Natural killer cell (primary cell): Measurements from ENCODE around the gene CRABP2. TPM values are rescaled to one million over a fixed set of nuclear protein-coding genes. Genes with fewer than 3 reads are reported as not detected.
A peak's percentile ranks its signal among the peaks of the same experiment; 100 is the strongest.

ENCODE experiments used
- ATAC-seq, 3 donors: fragments of 150-1000 bp in 2 of 3; fragments of 200-7000 bp in 1 of 3; cut with Tn5 transposase; 1 replicate in 1 of 3; 2 replicates in 2 of 3; pipeline ENCODE4 v1.10.0; 2021; ENCODE audit warnings: mild to moderate bottlenecking in 2 of 3, moderate library complexity in 2 of 3
- DNase-seq, 2 donors: peaks; one replicate each; pipeline versions ENCODE4 v3.0.0 to v3.0.0-alpha.2; 2013 to 2021; ENCODE audit warnings: mixed read lengths in 1 of 2
- H3K27ac ChIP-seq: one replicate; pipeline ENCODE4 v1.5.1; 2013; ENCODE audit warnings: mild to moderate bottlenecking, low read length
- H3K27me3 ChIP-seq: one replicate; pipeline ENCODE4 v1.6.1; 2013; ENCODE audit warnings: low read length; ENCODE audit not compliant: control insufficient read depth, insufficient read depth
- H3K36me3 ChIP-seq: one replicate; pipeline ENCODE4 v1.6.1; 2013; ENCODE audit warnings: low read length; ENCODE audit not compliant: control insufficient read depth, insufficient read depth
- H3K4me1 ChIP-seq: one replicate; pipeline ENCODE4 v1.6.1; 2013; ENCODE audit warnings: low read length; ENCODE audit not compliant: control insufficient read depth, insufficient read depth
- H3K4me3 ChIP-seq: one replicate; pipeline ENCODE4 v1.5.1; 2013; ENCODE audit warnings: low read length
- H3K9me3 ChIP-seq: one replicate; pipeline ENCODE4 v1.6.1; 2013; ENCODE audit warnings: low read length; ENCODE audit not compliant: control insufficient read depth, insufficient read depth
- H3K27ac Mint-ChIP-seq, 2 donors: one replicate each; pipeline ENCODE4 v1.8.0; 2022; ENCODE audit warnings: mild to moderate bottlenecking in 2 of 2, mixed read lengths in 2 of 2, moderate library complexity in 1 of 2
- H3K27me3 Mint-ChIP-seq, 2 donors: one replicate each; pipeline ENCODE4 v1.8.0; 2022; ENCODE audit warnings: low read depth in 2 of 2, mixed read lengths in 2 of 2
- H3K36me3 Mint-ChIP-seq: one replicate; pipeline ENCODE4 v1.8.0; 2022; ENCODE audit warnings: mixed read lengths
- H3K4me1 Mint-ChIP-seq, 2 donors: one replicate each; pipeline ENCODE4 v1.8.0; 2022; ENCODE audit warnings: mixed read lengths in 2 of 2
- H3K4me3 Mint-ChIP-seq: one replicate; pipeline ENCODE4 v1.8.0; 2022; ENCODE audit warnings: mild to moderate bottlenecking, moderate library complexity, mixed read lengths
- H3K9me3 Mint-ChIP-seq, 2 donors: one replicate each; pipeline ENCODE4 v1.8.0; 2022; ENCODE audit warnings: mixed read lengths in 2 of 2
- WGBS: methylation state at CpG from one replicate; pipeline ENCODE4 v1.1.7; 2013; ENCODE audit warnings: missing lambda C conversion rate; ENCODE audit not compliant: insufficient coverage; 5-methylcytosine and 5-hydroxymethylcytosine counted together
- intact Hi-C: fragments of 100-400 bp; cut with micrococcal nuclease; formaldehyde crosslinking; loops from one replicate; pipeline ENCODE4 v1.14.2; 2022
- total RNA-seq, 4 donors: library from RNA; stranded (reverse); fragments of 120-200 nt in 1 of 4; gene quantifications; one replicate each; pipeline versions ENCODE4 v1.2.3 to v1.2.4, GENCODE V29; 2013 to 2022
- TF ChIP-seq, protein P1 (sequence below): fragments of 200-600 bp; IDR thresholded peaks from one replicate; pipeline ENCODE4 v1.8.0; 2022; ENCODE audit warnings: antibody characterized with exemption

CRABP2 gene
- total RNA-seq, result 1 to 10 TPM; 3.0 to 3.8 (median 3.0) TPM
- 0.86 TPM for total RNA-seq (2013)

- no peaks in the 10 kb centered on the region for H3K9me3 ChIP-seq
- H3K4me1 Mint-ChIP-seq, result peaks cover 18 to 33% of the 10 kb centered on the region in 2 donors
- intact Hi-C loops, result no loop called here
- ATAC-seq, result peak in 2 of 3 donors; percentile 49 to 54
- H3K36me3 ChIP-seq, result no peaks in the 10 kb centered on the region
- WGBS, result 3% methylated on average over 40 of the region's 42 CpGs
- DNase-seq, result peak in 1 of 2 donors; percentile 68
- H3K36me3 Mint-ChIP-seq, result no peaks in the 10 kb centered on the region
- peaks cover 16 to 26% of the 10 kb centered on the region in 2 donors for H3K27me3 Mint-ChIP-seq
- H3K27ac Mint-ChIP-seq, result peak within 1 kb of the TSS in 1 of 2 donors; percentile 84
- peak within 1 kb of the TSS; percentile 53 for H3K4me3 ChIP-seq
- peak within 1 kb of the TSS; percentile 86 for H3K4me3 Mint-ChIP-seq
- H3K4me1 ChIP-seq, result peaks cover 31% of the 10 kb centered on the region
- no peaks in the 10 kb centered on the region for H3K9me3 Mint-ChIP-seq
- peaks cover 35% of the 10 kb centered on the region for H3K27me3 ChIP-seq
- no peak within 1 kb of the TSS for H3K27ac ChIP-seq
- TF ChIP-seq, protein P1, sequence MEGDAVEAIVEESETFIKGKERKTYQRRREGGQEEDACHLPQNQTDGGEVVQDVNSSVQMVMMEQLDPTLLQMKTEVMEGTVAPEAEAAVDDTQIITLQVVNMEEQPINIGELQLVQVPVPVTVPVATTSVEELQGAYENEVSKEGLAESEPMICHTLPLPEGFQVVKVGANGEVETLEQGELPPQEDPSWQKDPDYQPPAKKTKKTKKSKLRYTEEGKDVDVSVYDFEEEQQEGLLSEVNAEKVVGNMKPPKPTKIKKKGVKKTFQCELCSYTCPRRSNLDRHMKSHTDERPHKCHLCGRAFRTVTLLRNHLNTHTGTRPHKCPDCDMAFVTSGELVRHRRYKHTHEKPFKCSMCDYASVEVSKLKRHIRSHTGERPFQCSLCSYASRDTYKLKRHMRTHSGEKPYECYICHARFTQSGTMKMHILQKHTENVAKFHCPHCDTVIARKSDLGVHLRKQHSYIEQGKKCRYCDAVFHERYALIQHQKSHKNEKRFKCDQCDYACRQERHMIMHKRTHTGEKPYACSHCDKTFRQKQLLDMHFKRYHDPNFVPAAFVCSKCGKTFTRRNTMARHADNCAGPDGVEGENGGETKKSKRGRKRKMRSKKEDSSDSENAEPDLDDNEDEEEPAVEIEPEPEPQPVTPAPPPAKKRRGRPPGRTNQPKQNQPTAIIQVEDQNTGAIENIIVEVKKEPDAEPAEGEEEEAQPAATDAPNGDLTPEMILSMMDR, result no peak
These were observed at the start of gene CRABP2 for GRCh38 chr1:156705321-156705917. Gene CRABP2, minus strand, starts transcription at chr1:156705583. Its CDS starts 137 bp downstream, at chr1:156705446.

DNA sequence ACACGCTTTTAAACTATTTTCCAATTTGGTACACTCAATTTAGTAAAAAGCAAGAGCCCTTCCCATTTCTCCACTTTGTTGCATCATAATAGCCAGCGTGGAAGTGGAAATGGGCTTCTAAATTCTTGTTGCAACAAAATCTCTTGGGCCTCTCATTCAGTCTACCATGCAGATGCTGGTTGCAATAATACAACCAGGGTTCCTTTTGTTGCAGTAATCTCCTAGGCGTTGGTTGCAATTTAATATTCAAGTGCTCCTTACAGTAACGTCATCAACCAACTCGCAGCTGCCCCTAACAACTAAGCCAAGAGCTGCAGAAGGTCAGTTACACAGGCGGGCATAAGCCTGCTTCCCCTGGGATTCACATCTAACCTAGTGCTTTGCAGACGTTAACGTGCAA, 48.8 kb upstream of the CRABP2 start:
- TF ChIP-seq, protein P1, result no peak
- no peaks in the 10 kb centered on the region for H3K9me3 ChIP-seq
- no peak overlapping the region for H3K4me3 Mint-ChIP-seq

DNA sequence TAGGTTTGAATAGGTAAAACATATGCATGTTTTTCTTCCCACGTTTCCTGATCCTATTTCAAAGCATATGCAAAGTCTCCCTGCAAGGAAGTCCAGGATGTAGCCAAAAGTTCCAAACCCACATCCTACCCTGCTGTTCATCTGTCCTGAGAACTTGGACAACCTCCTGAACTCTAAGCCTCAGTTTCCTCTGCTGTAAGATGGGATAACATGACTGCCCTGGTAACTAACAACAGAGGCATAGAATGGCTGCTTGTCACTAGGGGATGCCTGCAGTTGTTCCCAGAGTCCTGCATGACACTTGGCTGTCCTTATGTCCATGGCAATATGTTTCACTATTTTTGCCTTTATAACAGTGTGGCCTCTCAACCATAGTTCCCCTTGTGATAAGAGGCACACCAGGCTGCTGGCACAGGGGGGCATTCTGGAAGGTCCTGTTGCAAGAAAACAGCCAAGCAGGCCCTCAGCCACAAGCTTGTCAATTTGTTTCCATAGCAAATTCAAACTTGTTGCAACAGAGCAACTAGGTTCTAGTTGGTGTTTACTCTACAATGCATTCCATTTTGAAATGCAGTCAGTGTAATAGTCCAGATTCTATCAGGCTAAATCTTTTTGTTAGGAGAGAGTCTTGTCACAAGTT, 47.6 kb upstream of the CRABP2 start:
- Mint-ChIP-seq H3K9me3 (no peaks in the 10 kb centered on the region), H3K4me3 (peak overlapping the region; percentile 91), H3K27ac (peak overlapping the region; percentile 90 to 94), H3K36me3 (no peaks in the 10 kb centered on the region), H3K4me1 (peaks cover 40 to 42% of the 10 kb centered on the region in 2 donors), H3K27me3 (no peaks in the 10 kb centered on the region)
- 63% methylated on average over 1 of the region's 1 CpG for WGBS
- Histone ChIP-seq H3K9me3 (no peaks in the 10 kb centered on the region), H3K4me1 (peaks cover 43% of the 10 kb centered on the region), H3K27me3 (no peaks in the 10 kb centered on the region), H3K4me3 (no peak overlapping the region), H3K36me3 (no peaks in the 10 kb centered on the region), H3K27ac (peak overlapping the region; percentile 92)
- TF ChIP-seq, protein P1, result no peak
- intact Hi-C loops, result no loop called here
- DNase-seq (peak in 1 of 2 donors; percentile 10), ATAC-seq (no peak)

More for the DNA sequence above, 48.8 kb upstream of the CRABP2 start:
- Mint-ChIP-seq H3K4me1 (peaks cover 28 to 29% of the 10 kb centered on the region in 2 donors), H3K36me3 (no peaks in the 10 kb centered on the region), H3K27ac (no peak overlapping the region), H3K9me3 (no peaks in the 10 kb centered on the region), H3K27me3 (no peaks in the 10 kb centered on the region)
- Histone ChIP-seq H3K27me3 (no peaks in the 10 kb centered on the region), H3K4me3 (no peak overlapping the region), H3K27ac (no peak overlapping the region), H3K4me1 (peaks cover 30% of the 10 kb centered on the region), H3K36me3 (no peaks in the 10 kb centered on the region)
- no peak for ATAC-seq
- intact Hi-C loops, result no loop called here
- DNase-seq, result no peak
- 98% methylated on average over 8 of the region's 8 CpGs for WGBS
